IMR-90 (cell line): ENCODE results near the gene ASTN2. TPM values are rescaled to one million over a fixed set of nuclear protein-coding genes. Genes with fewer than 3 reads are reported as not detected.

Experiments used
- ATAC-seq: fragments of 200-7000 bp; cut with Tn5 transposase; 2 replicates; pipeline ENCODE4 v1.9.1; 2020; ENCODE audit warnings: low read depth, mild to moderate bottlenecking, moderate library complexity
- BruUV-seq: library from RNA; stranded (reverse); fragments of 400-500 nt; replicated peaks from 2 replicates; lab custom pipeline; 2021; lab: Mats Ljungman, UMichigan
- CTCF ChIA-PET: fragments of 300-600 bp; formaldehyde crosslinking; extraction: SDS; loops from one replicate; lab custom pipeline; 2021; ENCODE audit warnings: antibody characterized with exemption; lab: Yijun Ruan, JAX
- POLR2A ChIA-PET: fragments of 300-600 bp; sonication (Branson Sonifier 250); formaldehyde crosslinking; loops from one replicate; lab custom pipeline; 2022; ENCODE audit warnings: antibody characterized with exemption; ENCODE audit not compliant: unreplicated experiment; lab: Charles Lee
- DNase-seq: peaks from one replicate; pipeline ENCODE4 v3.0.0; 2013
- H2AFZ ChIP-seq: replicated peaks from 2 replicates; pipeline ENCODE3; 2013; ENCODE audit warnings: low read length, mild to moderate bottlenecking; ENCODE audit not compliant: poor library complexity
- H2AK5ac ChIP-seq: 2 replicates; pipeline ENCODE4 v1.6.1; 2013; ENCODE audit warnings: low read depth, low read length, inconsistent platforms
- H2AK9ac ChIP-seq: replicated peaks from 2 replicates; pipeline ENCODE3; 2013; ENCODE audit warnings: mild to moderate bottlenecking, low read depth, low read length, moderate library complexity; ENCODE audit not compliant: poor library complexity
- H2BK120ac ChIP-seq: 2 replicates; pipeline ENCODE4 v1.6.1; 2013; ENCODE audit warnings: low read depth, low read length, inconsistent platforms
- H2BK15ac ChIP-seq: 3 replicates; pipeline ENCODE4 v1.6.1; 2013; ENCODE audit warnings: low read depth, low read length, inconsistent platforms
- H2BK20ac ChIP-seq: 2 replicates; pipeline ENCODE4 v1.6.1; 2013; ENCODE audit warnings: low read depth, mild to moderate bottlenecking, inconsistent platforms, low read length, moderate library complexity
- H2BK5ac ChIP-seq: 2 replicates; pipeline ENCODE4 v1.6.1; 2013; ENCODE audit warnings: mild to moderate bottlenecking, low read depth, low read length, inconsistent platforms; ENCODE audit not compliant: poor library complexity, severe bottlenecking
- H3K14ac ChIP-seq: replicated peaks from 2 replicates; pipeline ENCODE4 v1.6.1; 2013; ENCODE audit warnings: low read depth, low read length, inconsistent platforms
- H3K18ac ChIP-seq: 2 replicates; pipeline ENCODE4 v1.6.1; 2013; ENCODE audit warnings: low read depth, low read length, control low read depth
- H3K23ac ChIP-seq: 2 replicates; pipeline ENCODE4 v1.6.1; 2013; ENCODE audit warnings: low read depth, low read length, inconsistent platforms
- H3K27ac ChIP-seq: 2 replicates; pipeline ENCODE4 v1.5.1; 2013; ENCODE audit warnings: mild to moderate bottlenecking, control low read depth, low read length; ENCODE audit not compliant: insufficient read depth
- H3K27me3 ChIP-seq: 2 replicates; pipeline ENCODE4 v1.6.1; 2013; ENCODE audit warnings: low read length; ENCODE audit not compliant: control insufficient read depth, insufficient read depth
- H3K36me3 ChIP-seq: 2 replicates; pipeline ENCODE4 v1.6.1; 2013; ENCODE audit warnings: low read length, mixed read lengths; ENCODE audit not compliant: control insufficient read depth, insufficient read depth
- H3K4ac ChIP-seq: 2 replicates; pipeline ENCODE4 v1.6.1; 2013; ENCODE audit warnings: low read depth, low read length, inconsistent platforms
- H3K4me1 ChIP-seq: 2 replicates; pipeline ENCODE4 v1.6.1; 2013; ENCODE audit warnings: low read length, mixed read lengths; ENCODE audit not compliant: control insufficient read depth, insufficient read depth
- H3K4me2 ChIP-seq: 2 replicates; pipeline ENCODE4 v1.6.1; 2013; ENCODE audit warnings: low read depth, mild to moderate bottlenecking, control low read depth, low read length, moderate library complexity
- H3K4me3 ChIP-seq: 2 replicates; pipeline ENCODE4 v1.5.1; 2013; ENCODE audit warnings: low read depth, mild to moderate bottlenecking, control low read depth, low read length, moderate library complexity; ENCODE audit not compliant: insufficient read depth
- H3K56ac ChIP-seq: 2 replicates; pipeline ENCODE4 v1.6.1; 2013; ENCODE audit warnings: low read length, inconsistent platforms; ENCODE audit not compliant: insufficient read depth; ENCODE audit errors: extremely low read depth
- H3K79me1 ChIP-seq, 2 experiments: 2 replicates each; pipeline ENCODE4 v1.6.1; 2013; ENCODE audit warnings: low read length in 2 of 2, inconsistent platforms in 1 of 2, low read depth in 1 of 2
- H3K9ac ChIP-seq: 2 replicates; pipeline ENCODE4 v1.6.1; 2013; ENCODE audit warnings: low read depth, low read length, control low read depth
- H3K9me1 ChIP-seq: 2 replicates; pipeline ENCODE4 v1.6.1; 2013; ENCODE audit warnings: low read length, inconsistent platforms; ENCODE audit not compliant: insufficient read depth
- H3K9me3 ChIP-seq: 2 replicates; pipeline ENCODE4 v1.6.1; 2013; ENCODE audit warnings: low read length; ENCODE audit not compliant: control insufficient read depth, insufficient read depth
- H4K20me1 ChIP-seq: 2 replicates; pipeline ENCODE4 v1.6.1; 2013; ENCODE audit warnings: low read length, inconsistent platforms; ENCODE audit not compliant: insufficient read depth
- H4K5ac ChIP-seq: 2 replicates; pipeline ENCODE4 v1.6.1; 2013; ENCODE audit warnings: mild to moderate bottlenecking, low read depth, low read length, control low read depth
- H4K8ac ChIP-seq, 2 experiments: 2 replicates each; pipeline ENCODE4 v1.6.1; 2013; ENCODE audit warnings: low read depth in 2 of 2, low read length in 2 of 2, control low read depth in 1 of 2, inconsistent platforms in 1 of 2
- H4K91ac ChIP-seq: 2 replicates; pipeline ENCODE4 v1.6.1; 2013; ENCODE audit warnings: low read depth, low read length, inconsistent platforms; ENCODE audit not compliant: insufficient read depth
- BHLHE40 ChIP-seq: fragments of 150-350 bp; IDR thresholded peaks from 2 replicates; pipeline ENCODE4 v1.6.1; 2016; ENCODE audit warnings: mild to moderate bottlenecking, low read depth, low read length
- CEBPB ChIP-seq: IDR thresholded peaks from 2 replicates; pipeline ENCODE4 v1.6.1; 2012; ENCODE audit warnings: low read depth, low read length, improper control_type of control experiment
- CHD1 ChIP-seq: IDR thresholded peaks from 2 replicates; pipeline ENCODE4 v1.6.1; 2012; ENCODE audit warnings: low read depth, low read length, improper control_type of control experiment
- MAFK ChIP-seq: IDR thresholded peaks from 2 replicates; pipeline ENCODE4 v1.6.1; 2012; ENCODE audit warnings: low read depth, low read length, improper control_type of control experiment
- MAZ ChIP-seq: IDR thresholded peaks from 2 replicates; pipeline ENCODE4 v1.6.1; 2012; ENCODE audit warnings: low read depth, mild to moderate bottlenecking, low read length, improper control_type of control experiment, moderate library complexity, borderline replicate concordance
- MXI1 ChIP-seq: IDR thresholded peaks from 2 replicates; pipeline ENCODE4 v1.6.1; 2012; ENCODE audit warnings: low read depth, mild to moderate bottlenecking, low read length, moderate library complexity, borderline replicate concordance
- NFE2L2 ChIP-seq: fragments of 150-350 bp; IDR thresholded peaks from 2 replicates; pipeline ENCODE4 v1.6.1; 2016; ENCODE audit warnings: low read depth, mild to moderate bottlenecking, low read length
- POLR2A ChIP-seq: IDR thresholded peaks from 2 replicates; pipeline ENCODE4 v1.6.1; 2012; ENCODE audit warnings: mild to moderate bottlenecking, low read depth, low read length
- RAD21 ChIP-seq: IDR thresholded peaks from 2 replicates; pipeline ENCODE4 v1.6.1; 2012; ENCODE audit warnings: low read length, improper control_type of control experiment
- RCOR1 ChIP-seq: IDR thresholded peaks from 2 replicates; pipeline ENCODE4 v1.6.1; 2012; ENCODE audit warnings: mild to moderate bottlenecking, low read length, improper control_type of control experiment; ENCODE audit not compliant: insufficient replicate concordance
- RFX5 ChIP-seq: IDR thresholded peaks from 2 replicates; pipeline ENCODE4 v1.8.0; 2012; ENCODE audit warnings: low read depth, mild to moderate bottlenecking, low read length, moderate library complexity
- WGBS, 2 experiments: methylation state at CpG; one replicate each; pipeline versions ENCODE4 v1.1.5 to v1.1.7; 2013; ENCODE audit warnings: missing lambda C conversion rate in 2 of 2; ENCODE audit not compliant: insufficient read length in 1 of 2; ENCODE audit errors: extremely low coverage in 2 of 2; 5-methylcytosine and 5-hydroxymethylcytosine counted together
- dilution Hi-C: fragments of 300-500 bp; cut with HindIII; formaldehyde crosslinking; loops from one replicate; pipeline ENCODE4 v1.14.3; 2018; ENCODE audit warnings: low sequenced_read_pairs; ENCODE audit not compliant: unreplicated experiment
- in situ Hi-C: fragments of 300-500 bp; cut with MboI; formaldehyde crosslinking; loops from 3 replicates; pipeline ENCODE4 v1.14.3; 2019; ENCODE audit warnings: low sequenced_read_pairs, inconsistent platforms, mixed read lengths
- intact Hi-C: fragments of 100-400 bp; cut with micrococcal nuclease; formaldehyde crosslinking; loops from 2 replicates; pipeline ENCODE4 v1.10.0; 2022
- polyA plus RNA-seq, 3 experiments: library from polyadenylated mRNA; depleted of rRNA; stranded (reverse); fragments of >200 nt; gene quantifications; 2 replicates each; pipeline ENCODE4 v1.2.3, GENCODE V29; 2012; ENCODE audit warnings: low replicate concordance in 1 of 3
- total RNA-seq: library from RNA; depleted of rRNA; stranded (reverse); fragments of >200 nt; gene quantifications from 2 replicates; pipeline ENCODE4 v1.2.3, GENCODE V29; 2012
- TF ChIP-seq, protein P1 (sequence below): fragments of 150-350 bp; IDR thresholded peaks from 2 replicates; pipeline ENCODE4 v1.6.1; 2017; ENCODE audit warnings: mild to moderate bottlenecking, antibody characterized with exemption, low read length, low read depth

Gene ASTN2
- total and polyA plus RNA-seq, 2 of the 4 experiments (the other 2 are of a cell fraction) = 3.8 to 6.8 TPM

- Histone ChIP-seq H3K4me2 (no peak overlapping the region), H3K4ac (no peak overlapping the region), H4K20me1 (no peaks in the 10 kb centered on the region), H2BK120ac (no peak overlapping the region), H2BK5ac (no peak overlapping the region), H4K5ac (no peak overlapping the region), H2BK15ac (no peak overlapping the region), H3K9ac (no peak overlapping the region), H2AFZ (no peak overlapping the region), H4K8ac (no peak overlapping the region), H3K9me3 (no peaks in the 10 kb centered on the region), H2AK9ac (no peak overlapping the region), H4K91ac (no peak overlapping the region), H2BK20ac (no peak overlapping the region), H3K18ac (no peak overlapping the region), H3K23ac (no peak overlapping the region), H3K14ac (no peak overlapping the region), H3K56ac (no peak overlapping the region), H3K27ac (no peak overlapping the region), H3K27me3 (peaks cover 4% of the 10 kb centered on the region), H2AK5ac (no peak overlapping the region), H3K79me1 (no peaks in the 10 kb centered on the region), H3K4me3 (no peak overlapping the region), H3K4me1 (no peaks in the 10 kb centered on the region), H3K36me3 (no peaks in the 10 kb centered on the region), H3K9me1 (no peaks in the 10 kb centered on the region; the same call in 1 of the 2 replicates)
- ChIA-PET POLR2A (no interaction called here), CTCF (no interaction called here)
- no CpG with 5 or more reads among the region's 2 CpGs for WGBS, 2 experiments
- in situ Hi-C loops = no loop called here
- TF ChIP-seq RAD21 = no peak
- no peak for TF ChIP-seq NFE2L2
- no peak for TF ChIP-seq CHD1
- no peak for TF ChIP-seq RFX5
- TF ChIP-seq, protein P1, sequence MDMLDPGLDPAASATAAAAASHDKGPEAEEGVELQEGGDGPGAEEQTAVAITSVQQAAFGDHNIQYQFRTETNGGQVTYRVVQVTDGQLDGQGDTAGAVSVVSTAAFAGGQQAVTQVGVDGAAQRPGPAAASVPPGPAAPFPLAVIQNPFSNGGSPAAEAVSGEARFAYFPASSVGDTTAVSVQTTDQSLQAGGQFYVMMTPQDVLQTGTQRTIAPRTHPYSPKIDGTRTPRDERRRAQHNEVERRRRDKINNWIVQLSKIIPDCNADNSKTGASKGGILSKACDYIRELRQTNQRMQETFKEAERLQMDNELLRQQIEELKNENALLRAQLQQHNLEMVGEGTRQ = no peak
- no peak for TF ChIP-seq RCOR1
- TF ChIP-seq MXI1 = no peak
- TF ChIP-seq BHLHE40 = no peak
- TF ChIP-seq MAZ = no peak
- no peak for TF ChIP-seq CEBPB
- TF ChIP-seq POLR2A = no peak
- no peak for TF ChIP-seq MAFK
- BruUV-seq = no TSS peak
- ATAC-seq = no peak
- intact Hi-C loops = loop anchor here (5.0 kb wide), 1 partner anchor 330 kb away; no protein-coding TSS in a partner anchor
- no peak for DNase-seq
- dilution Hi-C loops = no loop called here
These were observed 7.3 kb downstream of the ASTN2 start for GRCh38 chr9:117407436-117408022.
